Measurements from ENCODE around the gene PHLPP1. TPM values are rescaled to one million over a fixed set of nuclear protein-coding genes. Genes with fewer than 3 reads are reported as not detected.

PHLPP1 gene
- total RNA-seq, 6 experiments from 2014 or later = 8.6 to 19.3 (median 17.0) TPM

DNA sequence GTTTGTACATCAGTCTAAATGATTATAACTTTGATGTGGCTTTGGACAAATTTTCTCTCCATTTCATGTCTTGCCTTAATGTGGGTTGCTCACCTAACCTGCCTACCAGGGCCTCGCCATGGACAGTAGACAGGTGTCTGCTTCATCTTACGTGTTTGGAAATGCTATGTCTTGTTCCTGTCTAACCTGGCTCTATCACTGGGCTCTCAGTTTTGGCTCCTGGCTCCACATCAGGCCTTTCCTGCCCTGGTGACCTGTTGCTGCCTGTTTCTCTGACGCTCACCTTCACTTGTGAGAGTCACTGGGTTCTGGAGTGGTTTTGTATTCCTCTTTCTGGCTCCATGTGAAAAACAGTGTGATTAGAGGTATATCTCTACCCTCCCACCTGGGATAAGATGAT is 65.9 kb downstream of the PHLPP1 start:
- intact Hi-C loops (cut with DNase I) = no loop called here
- DNase-seq (peak; percentile 19 to 58 (median 56)), ATAC-seq (peak; percentile 63 to 86 (median 74))
- no peaks in the 10 kb centered on the region for H3K27me3 ChIP-seq
- H3K4me3 ChIP-seq = no peak overlapping the region
- TF ChIP-seq, protein P1, sequence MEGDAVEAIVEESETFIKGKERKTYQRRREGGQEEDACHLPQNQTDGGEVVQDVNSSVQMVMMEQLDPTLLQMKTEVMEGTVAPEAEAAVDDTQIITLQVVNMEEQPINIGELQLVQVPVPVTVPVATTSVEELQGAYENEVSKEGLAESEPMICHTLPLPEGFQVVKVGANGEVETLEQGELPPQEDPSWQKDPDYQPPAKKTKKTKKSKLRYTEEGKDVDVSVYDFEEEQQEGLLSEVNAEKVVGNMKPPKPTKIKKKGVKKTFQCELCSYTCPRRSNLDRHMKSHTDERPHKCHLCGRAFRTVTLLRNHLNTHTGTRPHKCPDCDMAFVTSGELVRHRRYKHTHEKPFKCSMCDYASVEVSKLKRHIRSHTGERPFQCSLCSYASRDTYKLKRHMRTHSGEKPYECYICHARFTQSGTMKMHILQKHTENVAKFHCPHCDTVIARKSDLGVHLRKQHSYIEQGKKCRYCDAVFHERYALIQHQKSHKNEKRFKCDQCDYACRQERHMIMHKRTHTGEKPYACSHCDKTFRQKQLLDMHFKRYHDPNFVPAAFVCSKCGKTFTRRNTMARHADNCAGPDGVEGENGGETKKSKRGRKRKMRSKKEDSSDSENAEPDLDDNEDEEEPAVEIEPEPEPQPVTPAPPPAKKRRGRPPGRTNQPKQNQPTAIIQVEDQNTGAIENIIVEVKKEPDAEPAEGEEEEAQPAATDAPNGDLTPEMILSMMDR (IDR thresholded peaks at IDR 0.05) = no peak
- TF ChIP-seq POLR2A (IDR thresholded peaks at IDR 0.05) = no peak
- no peaks in the 10 kb centered on the region for H3K36me3 ChIP-seq
- no peaks in the 10 kb centered on the region for H3K9me3 ChIP-seq
- H3K4me1 ChIP-seq = peaks cover 0 to 10% (median 0%) of the 10 kb centered on the region in 4 donors
- H3K27ac ChIP-seq = peak overlapping the region in 2 of 3 donors; percentile 10 to 62
- WGBS (ENCODE audit: insufficient coverage, low coverage, low lambda C conversion rate, missing lambda C conversion rate) = 73% methylated on average over 2 of the region's 3 CpGs

DNA sequence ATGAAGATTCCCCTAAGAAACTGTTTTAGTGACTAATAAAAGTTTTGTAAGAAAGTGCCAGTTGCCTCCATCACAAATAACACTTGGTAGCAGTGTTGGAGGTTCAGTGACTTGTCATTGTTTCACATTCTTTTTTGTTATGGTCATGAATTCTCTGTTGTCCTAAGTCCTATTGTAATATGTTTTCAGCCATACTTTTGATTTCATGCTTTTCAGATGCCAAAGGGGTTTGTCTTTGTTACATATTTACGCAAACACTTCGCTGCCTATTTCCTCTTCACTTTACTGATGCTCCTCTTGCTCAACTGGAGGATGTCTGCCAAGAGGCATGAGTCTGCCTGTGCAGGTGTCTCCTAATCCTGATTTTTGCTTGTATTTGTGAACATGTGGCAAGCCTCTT is 66.6 kb downstream of the PHLPP1 start:
- peak; percentile 91 to 93 (median 93) for ATAC-seq
- TF ChIP-seq, protein P1 (IDR thresholded peaks at IDR 0.05) = no peak
- TF ChIP-seq POLR2A (IDR thresholded peaks at IDR 0.05) = no peak
- Histone ChIP-seq H3K36me3 (no peaks in the 10 kb centered on the region), H3K4me3 (no peak overlapping the region), H3K4me1 (peaks cover 0 to 10% (median 0%) of the 10 kb centered on the region in 4 donors), H3K9me3 (no peaks in the 10 kb centered on the region), H3K27ac (peak overlapping the region in 1 of 3 donors; percentile 62), H3K27me3 (no peaks in the 10 kb centered on the region)
- WGBS (ENCODE audit: insufficient coverage, low coverage, low lambda C conversion rate, missing lambda C conversion rate) = 32% methylated on average over 2 of the region's 2 CpGs
- DNase-seq = peak in 2 of 3 donors; percentile 42 to 84
- intact Hi-C loops (cut with DNase I) = no loop called here

DNA sequence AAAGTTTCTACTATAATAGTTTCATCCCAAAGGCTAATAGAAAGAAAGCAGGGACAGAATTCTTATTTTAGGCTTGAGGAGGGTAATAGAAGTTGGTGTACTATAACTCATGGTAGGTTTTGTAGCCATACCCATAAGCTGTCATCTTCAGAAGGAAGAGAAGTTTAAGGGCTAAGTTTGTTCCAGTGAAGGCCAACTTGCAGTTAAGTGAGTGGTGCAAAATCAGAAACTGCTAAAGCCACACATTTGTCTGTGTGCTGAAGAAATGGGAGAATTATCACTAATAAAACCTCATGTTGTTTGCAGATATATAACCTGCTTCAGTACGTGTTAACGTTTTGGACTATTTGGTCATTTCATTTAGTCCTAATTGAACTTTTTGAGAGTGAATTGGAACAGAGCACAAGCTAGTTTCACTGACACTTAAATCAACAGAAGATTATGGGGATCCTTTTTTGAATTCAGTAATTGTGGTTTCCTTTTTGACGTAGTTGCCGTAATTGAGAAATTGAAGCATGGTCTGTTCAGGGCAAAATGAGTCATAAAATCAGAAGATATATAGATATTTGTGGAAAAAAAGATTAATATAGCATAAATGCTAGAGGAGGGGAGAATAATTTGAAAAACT is 69.1 kb downstream of the PHLPP1 start:
- WGBS (ENCODE audit: insufficient coverage, low coverage, low lambda C conversion rate, missing lambda C conversion rate) = 38% methylated on average over 4 of the region's 4 CpGs
- H3K36me3 ChIP-seq = no peaks in the 10 kb centered on the region
- DNase-seq (no peak), ATAC-seq (no peak)
- intact Hi-C loops (cut with DNase I) = no loop called here
- H3K27me3 ChIP-seq = no peaks in the 10 kb centered on the region
- TF ChIP-seq, protein P1 (IDR thresholded peaks at IDR 0.05) = no peak
- TF ChIP-seq POLR2A (IDR thresholded peaks at IDR 0.05) = no peak
- H3K4me1 ChIP-seq = peaks cover 0 to 10% (median 4%) of the 10 kb centered on the region in 4 donors
- H3K4me3 ChIP-seq = no peak overlapping the region
- H3K27ac ChIP-seq = no peak overlapping the region
- H3K9me3 ChIP-seq = no peaks in the 10 kb centered on the region

DNA sequence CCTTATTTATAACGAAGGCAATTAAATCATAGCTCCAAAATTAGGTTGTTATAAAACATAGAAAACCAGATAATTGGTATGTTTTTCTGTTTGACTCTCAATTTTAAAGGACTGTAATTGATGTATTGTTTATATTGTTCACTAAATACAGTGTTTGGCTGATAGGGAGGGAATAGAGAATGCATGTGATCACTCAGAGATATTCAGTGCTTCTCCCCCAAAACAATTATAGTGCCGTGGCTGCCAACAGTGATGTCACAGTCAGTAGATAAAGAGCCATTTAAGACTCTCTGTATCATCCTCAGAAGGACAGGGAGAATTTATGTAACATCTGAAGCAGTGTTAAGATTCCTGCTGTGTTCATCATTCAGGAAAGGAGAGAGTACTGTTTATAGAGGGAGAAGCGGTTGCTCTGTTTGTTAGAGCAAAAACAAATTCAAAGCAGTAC is 69.6 kb downstream of the PHLPP1 start:
- Histone ChIP-seq H3K27me3 (no peaks in the 10 kb centered on the region), H3K27ac (no peak overlapping the region), H3K9me3 (no peaks in the 10 kb centered on the region), H3K4me3 (no peak overlapping the region), H3K36me3 (no peaks in the 10 kb centered on the region), H3K4me1 (peaks cover 0 to 10% (median 4%) of the 10 kb centered on the region in 4 donors)
- ATAC-seq (peak in 3 of 4 donors; percentile 11 to 44 (median 11)), DNase-seq (no peak)
- no peak for TF ChIP-seq POLR2A (IDR thresholded peaks at IDR 0.05)
- TF ChIP-seq, protein P1 (IDR thresholded peaks at IDR 0.05) = no peak
- 32% methylated on average over 3 of the region's 3 CpGs for WGBS (ENCODE audit: insufficient coverage, low coverage, low lambda C conversion rate, missing lambda C conversion rate)
- intact Hi-C loops (cut with DNase I) = no loop called here
